ENCODE measurements around the gene SUPT16H. TPM values are rescaled to one million over a fixed set of nuclear protein-coding genes. Genes with fewer than 3 reads are reported as not detected.
"Not testable (repeated sequence)": the region's sequence is repeated elsewhere in the genome, so short reads cannot be mapped to it uniquely, and the experiment has no call there.

Gene SUPT16H
- 59.2 and 65.0 TPM in 2 replicates for total RNA-seq

DNA sequence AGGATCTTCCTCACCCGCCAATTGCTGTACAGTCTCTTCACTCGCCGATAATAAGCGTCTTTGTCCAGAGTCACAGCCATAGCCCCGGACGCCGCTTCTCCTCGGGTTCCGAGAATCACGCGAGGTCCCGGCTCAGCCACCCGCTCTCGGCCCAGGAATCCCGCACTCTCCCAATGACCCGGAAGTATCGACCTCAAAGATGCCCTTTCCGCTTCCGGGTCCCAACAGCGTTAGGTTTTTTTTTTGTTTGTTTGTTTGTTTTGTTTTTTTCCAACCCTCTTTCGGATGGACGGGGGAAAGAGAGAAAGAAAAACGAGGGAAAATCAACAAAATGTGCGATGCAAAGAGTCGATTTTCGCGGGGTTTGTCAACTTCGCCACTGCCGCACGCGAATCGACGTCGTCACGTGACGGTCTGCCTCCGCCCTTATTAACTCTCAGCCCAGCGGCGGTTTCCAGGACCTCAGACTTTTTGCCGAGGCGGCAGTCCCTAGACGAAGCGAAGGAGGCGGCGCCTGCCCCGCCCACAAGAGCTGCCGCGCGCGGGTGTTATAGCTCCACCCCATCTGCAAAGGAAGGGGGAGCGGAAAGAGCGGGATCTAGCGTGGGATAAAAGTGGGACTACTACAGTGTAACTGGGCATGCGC is at the start of gene SUPT16H:
TSS of gene SUPT16H (minus strand) at position 172 of the 646 bp plus-strand sequence. CDS start at position 80, 92 bp downstream.
- peak; percentile 84 to 96 for DNase-seq (ENCODE audit: low read depth in 2 of 2)

DNA sequence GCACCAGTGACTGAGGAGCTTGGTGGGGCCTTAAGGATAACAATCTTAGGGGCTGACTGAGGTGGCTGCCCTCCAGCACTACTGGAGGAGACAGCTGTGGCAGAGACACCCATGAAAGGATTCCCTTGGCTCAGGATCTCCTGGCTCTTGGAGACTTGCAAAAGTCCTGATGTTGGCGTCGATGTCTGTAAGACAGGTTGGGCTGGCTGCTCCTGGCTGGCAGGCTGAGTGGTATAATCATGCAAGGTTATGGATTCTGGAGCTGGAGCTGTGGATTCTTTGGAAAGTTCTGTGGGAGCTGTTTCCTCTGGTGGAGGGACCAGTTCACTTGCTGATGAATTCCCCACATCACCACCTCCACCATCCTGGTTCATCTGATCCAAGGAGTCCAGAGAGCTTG is 47.3 kb upstream of the SUPT16H start:
- no peak for DNase-seq (ENCODE audit: low read depth in 2 of 2)

DNA sequence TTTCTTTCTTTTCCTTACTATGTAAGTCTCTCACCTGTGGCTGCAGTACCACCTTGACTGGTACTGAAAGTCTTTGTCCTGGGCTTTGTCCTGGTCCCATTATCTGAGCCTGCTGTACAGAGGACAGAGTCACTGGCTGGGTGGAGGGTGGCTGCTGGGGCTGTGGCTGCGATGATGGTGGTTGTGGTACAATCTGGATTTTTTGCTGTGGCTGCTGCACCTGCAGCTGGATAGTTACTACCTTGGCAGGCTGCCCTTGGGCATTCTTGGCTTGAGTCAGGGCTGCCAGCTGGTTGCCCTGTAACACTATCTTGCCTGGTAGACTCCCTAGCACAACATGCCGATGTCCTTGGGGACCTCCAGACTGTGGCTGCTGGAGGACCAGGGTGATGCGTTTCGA is 45.1 kb upstream of the SUPT16H start:
- DNase-seq (ENCODE audit: low read depth in 2 of 2) = no peak

DNA sequence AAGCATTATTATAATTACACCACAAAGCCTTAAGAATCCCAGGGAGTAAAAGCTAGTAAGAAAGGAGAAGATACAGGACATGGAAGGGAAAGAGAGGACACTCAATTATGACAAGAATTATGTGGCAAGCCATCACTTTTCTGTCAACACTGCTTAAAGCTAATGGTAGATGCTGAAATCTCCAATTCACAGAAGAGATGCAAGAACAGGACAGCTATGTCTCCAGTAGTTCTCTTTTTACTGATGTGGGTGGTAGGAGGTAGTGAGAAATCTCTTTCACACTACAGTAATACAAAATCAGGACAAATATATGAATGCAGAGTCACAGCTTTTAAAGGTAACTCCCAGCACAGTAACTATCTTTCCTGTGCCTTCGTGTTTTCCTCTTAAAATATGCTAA is 42.9 kb upstream of the SUPT16H start:
- no peak for DNase-seq (ENCODE audit: low read depth in 2 of 2)

GRCh38 chr14:21419528-21419927 is 35.7 kb upstream of the SUPT16H start:
- no peak for DNase-seq (ENCODE audit: low read depth in 2 of 2)

- no peak for DNase-seq (ENCODE audit: low read depth in 2 of 2)
Measured at GRCh38 chr14:21415329-21415728, 31.5 kb upstream of the SUPT16H start.

- DNase-seq (ENCODE audit: low read depth in 2 of 2) = no peak
Measured at GRCh38 chr14:21414137-21414631, 30.4 kb upstream of the SUPT16H start.

GRCh38 chr14:21408147-21408546 is 24.3 kb upstream of the SUPT16H start:
- peak in 1 of 2 donors; percentile 30 for DNase-seq (ENCODE audit: low read depth in 2 of 2)

DNA sequence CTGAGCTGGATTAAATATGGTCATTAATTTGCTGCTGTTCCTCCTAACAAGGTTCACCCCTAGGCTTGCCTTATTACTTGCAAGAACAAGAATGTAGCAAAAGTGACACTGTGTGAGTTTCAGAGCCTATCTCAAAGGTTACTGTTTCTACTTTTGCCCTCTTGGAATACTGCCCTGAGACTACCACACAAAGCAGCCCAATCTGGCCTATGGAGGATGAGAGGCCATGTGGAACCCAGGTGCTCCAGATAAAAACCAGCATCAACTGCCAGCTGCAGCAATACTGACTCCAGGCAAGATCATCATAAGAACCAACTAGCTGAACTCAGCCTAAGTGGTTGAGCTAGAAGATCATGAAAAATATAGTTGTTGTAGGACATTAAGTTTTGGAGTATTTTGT is 22.4 kb upstream of the SUPT16H start:
- DNase-seq (ENCODE audit: low read depth in 2 of 2) = no peak

DNA sequence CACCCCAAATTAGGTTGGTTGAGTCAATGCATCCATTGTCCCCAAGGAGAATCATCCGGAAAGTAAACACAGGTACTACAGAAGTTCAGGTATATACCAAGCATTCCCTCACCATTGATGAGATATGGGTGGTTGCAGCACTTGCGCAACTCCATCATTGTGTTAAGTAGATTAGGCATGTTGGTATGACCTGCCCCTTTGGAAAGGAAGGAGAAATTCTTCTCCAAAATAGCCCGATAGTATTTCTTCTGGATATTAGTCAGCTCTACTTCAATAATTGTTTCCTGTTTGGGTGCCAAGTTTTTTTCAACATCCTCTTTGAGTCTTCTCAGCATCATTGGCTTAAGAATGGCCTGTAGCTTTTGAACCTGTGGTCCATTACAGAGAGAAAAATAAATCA is 21.3 kb upstream of the SUPT16H start:
- DNase-seq (ENCODE audit: low read depth in 2 of 2) = peak in 1 of 2 donors; percentile 65

DNA sequence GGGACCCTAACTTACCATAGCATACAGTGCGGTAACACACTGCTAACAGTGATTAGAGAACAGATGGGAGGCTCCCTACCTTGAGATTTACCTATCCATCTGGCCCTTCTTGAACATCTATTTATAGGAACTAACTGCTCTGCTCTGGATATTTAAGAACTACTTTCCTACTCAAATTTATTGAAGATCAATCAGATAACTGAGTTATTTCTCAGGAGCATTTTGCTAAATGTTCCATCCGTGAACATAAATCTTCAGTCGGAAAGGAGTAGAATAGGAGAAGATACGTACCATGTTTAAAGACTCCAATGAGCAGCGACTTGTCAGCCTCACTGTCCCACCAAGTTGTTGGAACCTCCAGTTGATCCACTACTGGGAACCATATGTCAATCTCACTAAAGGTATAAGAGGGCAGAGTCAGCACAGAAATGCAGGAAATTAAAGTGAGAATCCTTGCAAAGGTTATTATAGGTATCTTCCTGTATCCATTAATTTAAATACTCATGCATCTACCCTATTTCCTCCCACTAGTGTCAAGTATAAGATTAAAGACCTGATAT is 15.6 kb upstream of the SUPT16H start:
- no peak for DNase-seq (ENCODE audit: low read depth in 2 of 2)

- DNase-seq (ENCODE audit: low read depth in 2 of 2) = no peak
Measured at GRCh38 chr14:21398901-21399300, 15.1 kb upstream of the SUPT16H start.

DNA sequence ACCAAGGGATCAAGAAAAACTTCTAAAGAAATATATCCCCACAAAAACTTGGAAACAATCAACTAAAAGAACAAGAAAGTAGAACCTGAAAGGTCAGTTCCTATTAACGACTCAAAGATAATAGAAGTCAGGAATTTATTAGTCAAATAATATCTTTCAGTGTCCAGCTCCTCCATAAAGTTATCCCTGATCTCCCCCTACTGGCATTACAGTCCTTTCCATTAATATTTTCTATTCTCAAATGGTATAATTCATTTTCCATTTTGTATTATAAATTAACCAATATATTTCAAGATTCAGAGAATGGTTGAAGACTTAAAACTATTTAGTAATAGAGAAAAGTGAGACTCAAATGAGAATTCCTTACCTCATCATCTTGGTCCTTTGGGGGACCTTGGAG is 11.6 kb upstream of the SUPT16H start:
- DNase-seq (ENCODE audit: low read depth in 2 of 2) = no peak

- DNase-seq (ENCODE audit: low read depth in 2 of 2) = no peak
Measured at GRCh38 chr14:21385188-21385904, 1.5 kb upstream of the SUPT16H start.

- DNase-seq (ENCODE audit: low read depth in 2 of 2) = no peak
Measured at GRCh38 chr14:21384494-21384851, 654 bp upstream of the SUPT16H start.

DNA sequence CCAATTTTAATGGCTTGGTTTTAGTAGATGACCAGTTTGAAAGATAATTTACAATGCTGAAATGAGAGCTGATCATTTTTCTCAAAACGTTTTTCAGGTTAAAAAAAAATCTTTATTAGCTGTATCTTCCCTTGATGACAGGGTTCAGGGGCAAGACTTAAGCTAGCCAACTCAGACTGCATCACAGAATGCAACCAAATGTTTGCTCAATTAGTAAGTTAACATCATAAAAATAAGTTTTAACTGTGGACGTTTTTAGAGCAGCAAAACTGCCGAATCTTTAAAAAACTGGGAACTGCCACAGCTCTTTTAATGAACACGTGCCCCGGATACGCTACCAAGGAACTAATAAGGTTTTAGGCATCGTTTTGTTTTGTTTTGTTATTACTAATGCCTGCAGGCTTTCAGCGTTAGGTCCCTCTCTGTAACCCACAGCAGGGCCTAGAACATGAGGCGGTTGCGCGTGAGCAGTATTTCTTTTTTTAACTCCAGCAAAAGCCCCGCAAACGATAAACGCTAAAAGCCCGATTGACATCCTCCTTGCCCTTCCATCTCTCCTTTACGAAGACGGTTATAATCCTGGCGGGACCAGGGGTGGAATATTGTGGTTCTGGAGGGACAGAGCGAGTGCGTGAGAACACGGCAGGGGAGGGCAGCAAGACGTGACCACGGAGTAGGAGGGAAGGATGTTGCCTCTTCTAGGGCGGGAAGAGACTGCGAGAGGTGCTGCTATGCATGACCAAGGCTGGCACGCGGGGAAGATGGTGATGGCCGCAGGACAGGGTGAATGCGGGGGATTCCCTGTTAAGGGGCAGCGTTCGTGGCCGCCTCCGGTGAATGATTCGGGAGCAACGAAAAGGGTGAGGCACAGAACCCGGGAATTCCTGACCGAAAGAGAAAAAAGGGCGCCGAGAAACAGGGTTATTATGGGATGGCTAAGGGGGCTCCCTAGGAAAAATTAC is 652 bp downstream of the SUPT16H start:
- DNase-seq (ENCODE audit: low read depth in 2 of 2) = peak in 1 of 2 donors; percentile 55

- DNase-seq (ENCODE audit: low read depth in 2 of 2) = no peak
Measured at GRCh38 chr14:21382095-21382494, 1.7 kb downstream of the SUPT16H start.

- no peak for DNase-seq (ENCODE audit: low read depth in 2 of 2)
Measured at GRCh38 chr14:21379338-21379737, 4.5 kb downstream of the SUPT16H start.

GRCh38 chr14:21373980-21374379 is 9.8 kb downstream of the SUPT16H start:
- no peak for DNase-seq (ENCODE audit: low read depth in 2 of 2)

GRCh38 chr14:21372814-21373213 is 11.0 kb downstream of the SUPT16H start:
- not testable (repeated sequence) for DNase-seq (ENCODE audit: low read depth in 2 of 2)

GRCh38 chr14:21369949-21370679 is 13.7 kb downstream of the SUPT16H start:
- DNase-seq (ENCODE audit: low read depth in 2 of 2) = no peak

Measured in dermis microvascular lymphatic vessel endothelial cell (primary cell).